Coronary artery (tissue), 2 donors: ENCODE measurements around the gene TANC1.

Experiments
- DNase-seq: peaks from one replicate; pipeline ENCODE4 v3.0.0-alpha.2; 2017; ENCODE audit warnings: low spot score
- H3K27ac ChIP-seq, 2 donors: fragments of 200-600 bp; sonication (generic); one replicate each; pipeline ENCODE4 v1.5.1; 2016 to 2019
- H3K4me3 ChIP-seq: fragments of 200-600 bp; sonication (generic); 2 replicates; pipeline ENCODE4 v1.5.1; 2016; ENCODE audit warnings: mild to moderate bottlenecking, moderate library complexity
- CTCF ChIP-seq: fragments of 200-600 bp; sonication (generic); IDR thresholded peaks from one replicate; pipeline ENCODE4 v1.5.1; 2019; ENCODE audit warnings: antibody characterized with exemption

TANC1 gene

GRCh38 chr2:159096901-159097300 lies 128.5 kb downstream of the TANC1 start:
- DNase-seq, result no peak
- Histone ChIP-seq H3K27ac (peak overlapping the region in 1 of 2 donors; percentile 3), H3K4me3 (no peak overlapping the region)
- TF ChIP-seq CTCF, result no peak

DNA sequence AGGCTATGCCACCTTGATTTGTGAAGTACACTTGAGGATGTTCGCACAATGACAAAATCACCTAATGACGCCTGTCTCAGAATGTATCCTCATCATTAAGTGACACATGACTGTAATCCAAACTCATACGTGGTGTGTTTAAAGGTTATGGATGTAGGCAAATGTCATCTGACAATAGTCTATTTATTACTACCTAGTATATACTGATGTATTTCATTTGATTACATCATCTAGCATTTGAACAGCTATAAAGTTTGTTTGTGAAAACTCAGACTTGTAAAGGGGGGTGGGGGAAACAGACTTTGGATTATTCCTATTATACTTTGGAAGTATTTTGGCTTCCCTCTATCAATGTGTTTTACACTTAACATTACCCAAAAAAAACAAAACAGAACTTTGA lies 129.9 kb downstream of the TANC1 start:
- DNase-seq, result no peak
- H3K27ac ChIP-seq, result peak overlapping the region; percentile 8 to 50
- no peak overlapping the region for H3K4me3 ChIP-seq
- no peak for TF ChIP-seq CTCF

GRCh38 chr2:159098921-159099411 lies 130.5 kb downstream of the TANC1 start:
- Histone ChIP-seq H3K4me3 (no peak overlapping the region), H3K27ac (peak overlapping the region in 1 of 2 donors; percentile 50)
- TF ChIP-seq CTCF, result no peak
- DNase-seq, result no peak

- TF ChIP-seq CTCF, result no peak
- Histone ChIP-seq H3K27ac (no peak overlapping the region), H3K4me3 (no peak overlapping the region)
- no peak for DNase-seq
These were observed 133.5 kb downstream of the TANC1 start for GRCh38 chr2:159101755-159102489.

GRCh38 chr2:159103411-159103810 lies 135.0 kb downstream of the TANC1 start:
- no peak for DNase-seq
- Histone ChIP-seq H3K4me3 (no peak overlapping the region), H3K27ac (peak overlapping the region in 1 of 2 donors; percentile 42)
- TF ChIP-seq CTCF, result no peak

DNA sequence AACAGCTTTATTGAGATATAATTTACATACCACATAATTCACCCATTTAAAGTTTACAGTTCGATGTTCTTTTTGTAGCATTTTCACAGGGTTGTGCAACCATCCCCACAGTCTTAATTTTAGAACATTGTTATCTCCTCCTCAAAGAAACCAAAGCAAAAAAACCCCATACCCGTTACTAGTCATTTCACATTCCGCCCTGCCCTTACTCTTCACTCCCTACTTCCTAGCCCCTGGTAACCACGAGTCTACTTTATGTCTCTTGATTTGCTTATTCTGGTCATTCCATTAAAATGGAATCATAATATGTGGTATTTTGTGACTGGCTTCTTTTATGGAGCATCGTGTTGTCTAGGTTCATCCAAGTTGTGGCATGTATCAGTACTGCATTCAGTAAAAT lies 137.7 kb downstream of the TANC1 start:
- Histone ChIP-seq H3K27ac (no peak overlapping the region), H3K4me3 (no peak overlapping the region)
- DNase-seq, result no peak
- no peak for TF ChIP-seq CTCF
